GM23338 (cell line): ENCODE results near the gene NHEJ1. TPM values are rescaled to one million over a fixed set of nuclear protein-coding genes. Genes with fewer than 3 reads are reported as not detected.

ENCODE experiments used
- ATAC-seq: fragments of 200-7000 bp; cut with Tn5 transposase; 3 replicates; pipeline ENCODE4 v1.9.1; 2020
- DNase-seq: peaks from one replicate; pipeline ENCODE4 v3.0.0-alpha.2; 2015; ENCODE audit warnings: low spot score
- H2AFZ ChIP-seq: fragments of 200-600 bp; sonication (generic); 2 replicates; pipeline ENCODE4 v1.8.0; 2016; ENCODE audit warnings: antibody characterized with exemption, mild to moderate bottlenecking, moderate library complexity
- H3F3A ChIP-seq: fragments of 200-600 bp; sonication (generic); replicated peaks from 2 replicates; pipeline ENCODE4 v1.8.0; 2017; ENCODE audit warnings: antibody characterized with exemption, mixed run types, low read depth
- H3K27ac ChIP-seq: fragments of 200-600 bp; sonication (generic); 2 replicates; pipeline ENCODE4 v1.6.1; 2016; ENCODE audit warnings: low read depth
- H3K27me3 ChIP-seq: fragments of 200-600 bp; sonication (generic); 2 replicates; pipeline ENCODE4 v1.8.0; 2016; ENCODE audit warnings: mild to moderate bottlenecking, mixed run types, moderate library complexity; ENCODE audit not compliant: insufficient read depth
- H3K36me3 ChIP-seq: fragments of 200-600 bp; sonication (generic); 2 replicates; pipeline ENCODE4 v1.8.0; 2016; ENCODE audit warnings: mild to moderate bottlenecking; ENCODE audit not compliant: insufficient read depth
- H3K4me1 ChIP-seq: fragments of 200-600 bp; sonication (generic); 2 replicates; pipeline ENCODE4 v1.8.0; 2016; ENCODE audit warnings: mild to moderate bottlenecking, moderate library complexity; ENCODE audit not compliant: insufficient read depth
- H3K4me2 ChIP-seq: fragments of 200-600 bp; sonication (generic); 2 replicates; pipeline ENCODE4 v1.7.1; 2017; ENCODE audit warnings: mixed run types
- H3K4me3 ChIP-seq: fragments of 200-600 bp; sonication (generic); 2 replicates; pipeline ENCODE4 v1.6.1; 2016; ENCODE audit warnings: mixed run types
- H3K79me2 ChIP-seq: fragments of 200-600 bp; sonication (generic); replicated peaks from 2 replicates; pipeline ENCODE4 v1.8.0; 2017; ENCODE audit warnings: mild to moderate bottlenecking; ENCODE audit not compliant: insufficient read depth
- H3K9me2 ChIP-seq: fragments of 200-600 bp; sonication (generic); 2 replicates; pipeline ENCODE4 v1.8.0; 2017; ENCODE audit not compliant: insufficient read depth
- H4K20me1 ChIP-seq: fragments of 200-600 bp; sonication (generic); replicated peaks from 2 replicates; pipeline ENCODE4 v1.8.0; 2017; ENCODE audit warnings: mild to moderate bottlenecking; ENCODE audit not compliant: insufficient read depth
- H3K27ac Mint-ChIP-seq: 2 replicates; pipeline ENCODE4 v1.8.0; 2020; ENCODE audit warnings: inconsistent platforms, mild to moderate bottlenecking, moderate library complexity, mixed read lengths
- H3K27me3 Mint-ChIP-seq: 3 replicates; pipeline ENCODE4 v1.8.0; 2022; ENCODE audit warnings: low read depth, mild to moderate bottlenecking, moderate library complexity, mixed read lengths, inconsistent platforms; ENCODE audit not compliant: insufficient read depth, poor library complexity
- H3K36me3 Mint-ChIP-seq: 3 replicates; pipeline ENCODE4 v1.8.0; 2021; ENCODE audit warnings: low read depth, mild to moderate bottlenecking, inconsistent platforms, moderate library complexity, mixed read lengths
- H3K4me1 Mint-ChIP-seq: 3 replicates; pipeline ENCODE4 v1.8.0; 2020; ENCODE audit warnings: mild to moderate bottlenecking, inconsistent platforms, mixed read lengths
- H3K4me3 Mint-ChIP-seq: 3 replicates; pipeline ENCODE4 v1.8.0; 2021; ENCODE audit warnings: moderate library complexity, mild to moderate bottlenecking, inconsistent platforms, mixed read lengths
- H3K9me3 Mint-ChIP-seq: 3 replicates; pipeline ENCODE4 v1.8.0; 2020; ENCODE audit warnings: moderate library complexity, mild to moderate bottlenecking, inconsistent platforms, mixed read lengths
- CREB1 ChIP-seq: fragments of 250-450 bp; sonication (Bioruptor Pico); IDR thresholded peaks from 2 replicates; pipeline ENCODE4 v1.5.0; 2020; ENCODE audit warnings: low read depth, mild to moderate bottlenecking, moderate library complexity
- CTCF ChIP-seq, 2 experiments: fragments of 200-600 bp in 1 of 2; sonication (generic) in 1 of 2; conservative IDR thresholded peaks; 2 replicates each; pipeline versions ENCODE4 v1.5.1 to v1.6.1; 2016 to 2017; ENCODE audit warnings: antibody characterized with exemption in 2 of 2, low read depth in 2 of 2, mild to moderate bottlenecking in 2 of 2, moderate library complexity in 1 of 2
- EZH2 ChIP-seq: fragments of 200-600 bp; sonication (generic); IDR thresholded peaks from one replicate; pipeline ENCODE4 v1.8.0; 2017; ENCODE audit warnings: antibody characterized with exemption, mild to moderate bottlenecking, low read depth; ENCODE audit not compliant: unreplicated experiment
- EZH2phosphoT487 ChIP-seq: fragments of 200-600 bp; sonication (generic); IDR thresholded peaks from one replicate; pipeline ENCODE4 v1.8.1; 2018; ENCODE audit warnings: antibody characterized with exemption; ENCODE audit not compliant: unreplicated experiment
- JUNB ChIP-seq: IDR thresholded peaks from one replicate; pipeline ENCODE4 v1.6.1; 2016; ENCODE audit warnings: antibody characterized with exemption; ENCODE audit not compliant: unreplicated experiment
- STAT1 ChIP-seq: IDR thresholded peaks from one replicate; pipeline ENCODE4 v1.6.1; 2016; ENCODE audit warnings: antibody characterized with exemption; ENCODE audit not compliant: unreplicated experiment
- ZNF114 ChIP-seq: fragments of 250-450 bp; sonication (Bioruptor Pico); IDR thresholded peaks from 2 replicates; pipeline ENCODE4 v1.5.0; 2020; ENCODE audit warnings: mild to moderate bottlenecking, moderate library complexity
- ZNF462 ChIP-seq: fragments of 250-450 bp; sonication (Bioruptor Pico); IDR thresholded peaks from 2 replicates; pipeline ENCODE4 v1.5.0; 2020; ENCODE audit warnings: mild to moderate bottlenecking, moderate library complexity
- polyA plus RNA-seq: library from polyadenylated mRNA; unstranded; fragments of >200 nt; fragmentation: Nextera tagmentation; extraction: Ambion mirVana; gene quantifications from 2 replicates; pipeline ENCODE4 v1.2.1, GENCODE V29; 2016
- total RNA-seq: library from RNA; depleted of rRNA; stranded (reverse); fragments of >200 nt; shearing (Covaris generic); gene quantifications from 2 replicates; pipeline ENCODE4 v1.2.3, GENCODE V29; 2014
- TF ChIP-seq, protein P1 (sequence below): IDR thresholded peaks from 2 replicates; pipeline ENCODE4 v1.6.1; 2016; ENCODE audit warnings: antibody characterized with exemption
- TF ChIP-seq, protein P2 (sequence below): IDR thresholded peaks from one replicate; pipeline ENCODE4 v1.6.1; 2018; ENCODE audit warnings: antibody characterized with exemption; ENCODE audit not compliant: unreplicated experiment

Gene NHEJ1
- total and polyA plus RNA-seq, 2 experiments from 2014 or later = 19.6 to 30.6 TPM

- no peak for ATAC-seq
- Histone ChIP-seq H4K20me1 (no peaks in the 10 kb centered on the region), H3K9me2 (no peaks in the 10 kb centered on the region), H3K36me3 (no peaks in the 10 kb centered on the region), H3K27ac (no peak overlapping the region), H3K4me2 (no peak overlapping the region), H3K27me3 (no peaks in the 10 kb centered on the region), H3F3A (no peaks in the 10 kb centered on the region), H3K4me3 (no peak overlapping the region), H3K79me2 (no peaks in the 10 kb centered on the region), H3K4me1 (no peaks in the 10 kb centered on the region), H2AFZ (no peak overlapping the region)
- H3K4me3 Mint-ChIP-seq = peak overlapping the region; percentile 0; the same call in 1 of the 3 replicates
- DNase-seq = no peak
- peaks cover 18% of the 10 kb centered on the region for H3K27me3 Mint-ChIP-seq
- no peaks in the 10 kb centered on the region; the same call in 2 of the 3 replicates for H3K36me3 Mint-ChIP-seq
- peaks cover 8% of the 10 kb centered on the region for H3K4me1 Mint-ChIP-seq
- H3K9me3 Mint-ChIP-seq = no peaks in the 10 kb centered on the region
- no peak for TF ChIP-seq ZNF462 (CRISPR knock-in tag)
- no peak for TF ChIP-seq ZNF114
- TF ChIP-seq, protein P1, sequence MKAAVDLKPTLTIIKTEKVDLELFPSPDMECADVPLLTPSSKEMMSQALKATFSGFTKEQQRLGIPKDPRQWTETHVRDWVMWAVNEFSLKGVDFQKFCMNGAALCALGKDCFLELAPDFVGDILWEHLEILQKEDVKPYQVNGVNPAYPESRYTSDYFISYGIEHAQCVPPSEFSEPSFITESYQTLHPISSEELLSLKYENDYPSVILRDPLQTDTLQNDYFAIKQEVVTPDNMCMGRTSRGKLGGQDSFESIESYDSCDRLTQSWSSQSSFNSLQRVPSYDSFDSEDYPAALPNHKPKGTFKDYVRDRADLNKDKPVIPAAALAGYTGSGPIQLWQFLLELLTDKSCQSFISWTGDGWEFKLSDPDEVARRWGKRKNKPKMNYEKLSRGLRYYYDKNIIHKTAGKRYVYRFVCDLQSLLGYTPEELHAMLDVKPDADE = no peak
- no peak for TF ChIP-seq CTCF (conservative IDR thresholded peaks at IDR 0.05; ENCODE audit: low read depth in 2 of 2)
- no peak for TF ChIP-seq EZH2phosphoT487
- TF ChIP-seq EZH2 = no peak
- TF ChIP-seq, protein P2, sequence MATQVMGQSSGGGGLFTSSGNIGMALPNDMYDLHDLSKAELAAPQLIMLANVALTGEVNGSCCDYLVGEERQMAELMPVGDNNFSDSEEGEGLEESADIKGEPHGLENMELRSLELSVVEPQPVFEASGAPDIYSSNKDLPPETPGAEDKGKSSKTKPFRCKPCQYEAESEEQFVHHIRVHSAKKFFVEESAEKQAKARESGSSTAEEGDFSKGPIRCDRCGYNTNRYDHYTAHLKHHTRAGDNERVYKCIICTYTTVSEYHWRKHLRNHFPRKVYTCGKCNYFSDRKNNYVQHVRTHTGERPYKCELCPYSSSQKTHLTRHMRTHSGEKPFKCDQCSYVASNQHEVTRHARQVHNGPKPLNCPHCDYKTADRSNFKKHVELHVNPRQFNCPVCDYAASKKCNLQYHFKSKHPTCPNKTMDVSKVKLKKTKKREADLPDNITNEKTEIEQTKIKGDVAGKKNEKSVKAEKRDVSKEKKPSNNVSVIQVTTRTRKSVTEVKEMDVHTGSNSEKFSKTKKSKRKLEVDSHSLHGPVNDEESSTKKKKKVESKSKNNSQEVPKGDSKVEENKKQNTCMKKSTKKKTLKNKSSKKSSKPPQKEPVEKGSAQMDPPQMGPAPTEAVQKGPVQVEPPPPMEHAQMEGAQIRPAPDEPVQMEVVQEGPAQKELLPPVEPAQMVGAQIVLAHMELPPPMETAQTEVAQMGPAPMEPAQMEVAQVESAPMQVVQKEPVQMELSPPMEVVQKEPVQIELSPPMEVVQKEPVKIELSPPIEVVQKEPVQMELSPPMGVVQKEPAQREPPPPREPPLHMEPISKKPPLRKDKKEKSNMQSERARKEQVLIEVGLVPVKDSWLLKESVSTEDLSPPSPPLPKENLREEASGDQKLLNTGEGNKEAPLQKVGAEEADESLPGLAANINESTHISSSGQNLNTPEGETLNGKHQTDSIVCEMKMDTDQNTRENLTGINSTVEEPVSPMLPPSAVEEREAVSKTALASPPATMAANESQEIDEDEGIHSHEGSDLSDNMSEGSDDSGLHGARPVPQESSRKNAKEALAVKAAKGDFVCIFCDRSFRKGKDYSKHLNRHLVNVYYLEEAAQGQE = no peak
- no peak for TF ChIP-seq STAT1
- no peak for TF ChIP-seq JUNB
- TF ChIP-seq CREB1 (CRISPR knock-in tag) = no peak
- H3K27ac Mint-ChIP-seq = no peak overlapping the region
Observed at GRCh38 chr2:219165058-219165911, 4.7 kb upstream of the NHEJ1 start.
